GM12878 (cell line): ENCODE data around the gene ZNF334. TPM values are rescaled to one million over a fixed set of nuclear protein-coding genes. Genes with fewer than 3 reads are reported as not detected.

Experiments
- polyA plus RNA-seq, 11 experiments: library from polyadenylated mRNA; depleted of rRNA in 4 of 11; unstranded in 6 of 11; stranded (reverse) in 5 of 11; fragments of >200 nt; fragmentation: Nextera tagmentation in 4 of 11; fragmentation: Illumina TruSeq in 1 of 11; extraction: Ambion mirVana in 4 of 11; extraction: Trizol in 1 of 11; gene quantifications; 1 replicate in 1 of 11; 2 replicates in 10 of 11; pipeline versions ENCODE4 v1.2.1 to v1.2.3, GENCODE V29; 2011 to 2016; ENCODE audit warnings: inconsistent platforms in 2 of 11, missing spikeins in 2 of 11, low read depth in 1 of 11
- total RNA-seq, 4 experiments: library from RNA; depleted of rRNA in 3 of 4; stranded (reverse); fragments of >200 nt in 3 of 4; fragmentation: Illumina TruSeq in 1 of 4; extraction: Trizol in 1 of 4; gene quantifications; 2 replicates each; pipeline versions ENCODE4 v1.2.1 to v1.2.3, GENCODE V29; 2013 to 2021

Gene ZNF334
- total and polyA plus RNA-seq, 10 of the 15 experiments (the other 5 are each of a cell fraction or from before 2014, with no cell fraction given), result 0.08 to 2.0 (median 1.2) TPM

Other genes starting within 250 kb of the ZNF334 start
- gene CDH22, start 205.1 kb downstream of the ZNF334 start, total RNA-seq (2014; rRNA removed), result not detected in 2 replicates
- gene CDH22, start 205.1 kb downstream of the ZNF334 start, total RNA-seq (2014; rRNA removed; fragmentation: Illumina TruSeq; extraction: Trizol), result not detected in 2 replicates
- not detected in 2 replicates for gene CDH22, start 205.1 kb downstream of the ZNF334 start, total RNA-seq (2021)
- not detected in 2 replicates for gene CDH22, start 205.1 kb downstream of the ZNF334 start, polyA plus RNA-seq (2011; rRNA removed)
- gene CDH22, start 205.1 kb downstream of the ZNF334 start, polyA plus RNA-seq (2014; fragmentation: Illumina TruSeq; extraction: Trizol), result not detected in 2 replicates
- gene CDH22, start 205.1 kb downstream of the ZNF334 start, polyA plus RNA-seq (2014; fragmentation: Nextera tagmentation; extraction: Ambion mirVana), result not detected
- not detected in 2 replicates for gene CDH22, start 205.1 kb downstream of the ZNF334 start, polyA plus RNA-seq (2014; rRNA removed)
- gene CDH22, start 205.1 kb downstream of the ZNF334 start, polyA plus RNA-seq (2016; fragmentation: Nextera tagmentation; extraction: Ambion mirVana), result not detected
- 32.8 and 40.2 TPM in 2 replicates for gene ELMO2, start 106.9 kb downstream of the ZNF334 start, total RNA-seq (2014; rRNA removed)
- 25.9 and 26.7 TPM in 2 replicates for gene ELMO2, start 106.9 kb downstream of the ZNF334 start, total RNA-seq (2014; rRNA removed; fragmentation: Illumina TruSeq; extraction: Trizol)
- 37.3 and 38.5 TPM in 2 replicates for gene ELMO2, start 106.9 kb downstream of the ZNF334 start, total RNA-seq (2021)
- gene ELMO2, start 106.9 kb downstream of the ZNF334 start, polyA plus RNA-seq (2011; rRNA removed), result 25.8 and 40.0 TPM in 2 replicates
- 39.6 and 43.8 TPM in 2 replicates for gene ELMO2, start 106.9 kb downstream of the ZNF334 start, polyA plus RNA-seq (2014; fragmentation: Illumina TruSeq; extraction: Trizol)
- 10 to 100 TPM; 14.2 to 14.8 TPM for gene ELMO2, start 106.9 kb downstream of the ZNF334 start, polyA plus RNA-seq (2014; fragmentation: Nextera tagmentation; extraction: Ambion mirVana)
- gene ELMO2, start 106.9 kb downstream of the ZNF334 start, polyA plus RNA-seq (2014; rRNA removed), result 37.4 and 37.9 TPM in 2 replicates
- gene ELMO2, start 106.9 kb downstream of the ZNF334 start, polyA plus RNA-seq (2016; fragmentation: Nextera tagmentation; extraction: Ambion mirVana), result 10 to 100 TPM; 36.0 to 38.5 TPM
- gene OCSTAMP, start 37.1 kb upstream of the ZNF334 start, total RNA-seq (2014; rRNA removed), result 0.11 and 0.45 TPM in 2 replicates
- gene OCSTAMP, start 37.1 kb upstream of the ZNF334 start, total RNA-seq (2014; rRNA removed; fragmentation: Illumina TruSeq; extraction: Trizol), result 0.09 TPM in 1 of 2 replicates, not detected in the other
- 0.23 and 0.35 TPM in 2 replicates for gene OCSTAMP, start 37.1 kb upstream of the ZNF334 start, total RNA-seq (2021)
- 0.17 and 0.22 TPM in 2 replicates for gene OCSTAMP, start 37.1 kb upstream of the ZNF334 start, polyA plus RNA-seq (2011; rRNA removed)
- 0.15 and 0.46 TPM in 2 replicates for gene OCSTAMP, start 37.1 kb upstream of the ZNF334 start, polyA plus RNA-seq (2014; fragmentation: Illumina TruSeq; extraction: Trizol)
- gene OCSTAMP, start 37.1 kb upstream of the ZNF334 start, polyA plus RNA-seq (2014; fragmentation: Nextera tagmentation; extraction: Ambion mirVana), result under 1 TPM in 1 of 2 experiments, not detected in 1; 0.09 TPM
- 0.19 and 0.46 TPM in 2 replicates for gene OCSTAMP, start 37.1 kb upstream of the ZNF334 start, polyA plus RNA-seq (2014; rRNA removed)
- gene OCSTAMP, start 37.1 kb upstream of the ZNF334 start, polyA plus RNA-seq (2016; fragmentation: Nextera tagmentation; extraction: Ambion mirVana), result under 1 TPM; 0.14 to 0.23 TPM
- gene SLC13A3, start 137.9 kb upstream of the ZNF334 start, total RNA-seq (2014; rRNA removed), result not detected in 2 replicates
- gene SLC13A3, start 137.9 kb upstream of the ZNF334 start, total RNA-seq (2014; rRNA removed; fragmentation: Illumina TruSeq; extraction: Trizol), result 0.09 TPM in 1 of 2 replicates, not detected in the other
- 0.48 TPM in 1 of 2 replicates, not detected in the other for gene SLC13A3, start 137.9 kb upstream of the ZNF334 start, total RNA-seq (2021)
- 0.45 and 0.76 TPM in 2 replicates for gene SLC13A3, start 137.9 kb upstream of the ZNF334 start, polyA plus RNA-seq (2011; rRNA removed)
- 0.03 TPM in 1 of 2 replicates, not detected in the other for gene SLC13A3, start 137.9 kb upstream of the ZNF334 start, polyA plus RNA-seq (2014; fragmentation: Illumina TruSeq; extraction: Trizol)
- gene SLC13A3, start 137.9 kb upstream of the ZNF334 start, polyA plus RNA-seq (2014; fragmentation: Nextera tagmentation; extraction: Ambion mirVana), result under 1 TPM; 0.04 to 0.05 TPM
- 0.06 and 0.24 TPM in 2 replicates for gene SLC13A3, start 137.9 kb upstream of the ZNF334 start, polyA plus RNA-seq (2014; rRNA removed)
- gene SLC13A3, start 137.9 kb upstream of the ZNF334 start, polyA plus RNA-seq (2016; fragmentation: Nextera tagmentation; extraction: Ambion mirVana), result not detected
- 23.1 and 25.8 TPM in 2 replicates for gene TP53RK, start 175.9 kb upstream of the ZNF334 start, total RNA-seq (2014; rRNA removed)
- gene TP53RK, start 175.9 kb upstream of the ZNF334 start, total RNA-seq (2014; rRNA removed; fragmentation: Illumina TruSeq; extraction: Trizol), result 14.6 and 14.8 TPM in 2 replicates
- gene TP53RK, start 175.9 kb upstream of the ZNF334 start, total RNA-seq (2021), result 14.3 and 15.5 TPM in 2 replicates
- gene TP53RK, start 175.9 kb upstream of the ZNF334 start, polyA plus RNA-seq (2011; rRNA removed), result 19.8 and 24.7 TPM in 2 replicates
- 12.8 and 14.1 TPM in 2 replicates for gene TP53RK, start 175.9 kb upstream of the ZNF334 start, polyA plus RNA-seq (2014; fragmentation: Illumina TruSeq; extraction: Trizol)
- 1 to 10 TPM; 3.8 to 6.2 TPM for gene TP53RK, start 175.9 kb upstream of the ZNF334 start, polyA plus RNA-seq (2014; fragmentation: Nextera tagmentation; extraction: Ambion mirVana)
- gene TP53RK, start 175.9 kb upstream of the ZNF334 start, polyA plus RNA-seq (2014; rRNA removed), result 16.2 and 16.7 TPM in 2 replicates
- 10 to 100 TPM; 20.8 to 22.3 TPM for gene TP53RK, start 175.9 kb upstream of the ZNF334 start, polyA plus RNA-seq (2016; fragmentation: Nextera tagmentation; extraction: Ambion mirVana)
- not detected in 2 replicates for gene SLC2A10, start 196.1 kb upstream of the ZNF334 start, total RNA-seq (2014; rRNA removed)
- gene SLC2A10, start 196.1 kb upstream of the ZNF334 start, total RNA-seq (2014; rRNA removed; fragmentation: Illumina TruSeq; extraction: Trizol), result not detected in 2 replicates
- not detected in 2 replicates for gene SLC2A10, start 196.1 kb upstream of the ZNF334 start, total RNA-seq (2021)
- gene SLC2A10, start 196.1 kb upstream of the ZNF334 start, polyA plus RNA-seq (2011; rRNA removed), result not detected in 2 replicates
- gene SLC2A10, start 196.1 kb upstream of the ZNF334 start, polyA plus RNA-seq (2014; fragmentation: Illumina TruSeq; extraction: Trizol), result not detected in 2 replicates
- gene SLC2A10, start 196.1 kb upstream of the ZNF334 start, polyA plus RNA-seq (2014; fragmentation: Nextera tagmentation; extraction: Ambion mirVana), result not detected
- gene SLC2A10, start 196.1 kb upstream of the ZNF334 start, polyA plus RNA-seq (2014; rRNA removed), result not detected in 2 replicates
- gene SLC2A10, start 196.1 kb upstream of the ZNF334 start, polyA plus RNA-seq (2016; fragmentation: Nextera tagmentation; extraction: Ambion mirVana), result not detected